Thyroid gland (tissue), 4 donors: ENCODE results near the gene SKI. TPM values are rescaled to one million over a fixed set of nuclear protein-coding genes. Genes with fewer than 3 reads are reported as not detected.

Experiments
- DNase-seq, 2 donors: peaks; one replicate each; pipeline ENCODE4 v3.0.0-alpha.2; 2019
- H3K27ac ChIP-seq, 3 donors: fragments of 200-600 bp; sonication (generic); 1 replicate in 2 of 3; 2 replicates in 1 of 3; pipeline ENCODE4 v1.5.1; 2016 to 2019; ENCODE audit warnings: mild to moderate bottlenecking in 1 of 3, moderate library complexity in 1 of 3
- H3K27me3 ChIP-seq: fragments of 200-600 bp; sonication (generic); one replicate; pipeline ENCODE4 v1.5.1; 2019
- H3K36me3 ChIP-seq, 2 donors: fragments of 200-600 bp; sonication (generic); one replicate each; pipeline ENCODE4 v1.5.1; 2016 to 2019
- H3K4me1 ChIP-seq, 2 donors: fragments of 200-600 bp; sonication (generic); one replicate each; pipeline ENCODE4 v1.5.1; 2017 to 2019
- H3K4me3 ChIP-seq, 3 donors: fragments of 200-600 bp; sonication (generic); replicated peaks in 1 of 3; 1 replicate in 2 of 3; 2 replicates in 1 of 3; pipeline ENCODE4 v1.5.1; 2016; ENCODE audit warnings: mild to moderate bottlenecking in 1 of 3
- H3K9me3 ChIP-seq: fragments of 200-600 bp; sonication (generic); one replicate; pipeline ENCODE4 v1.5.1; 2017
- CTCF ChIP-seq, 6 experiments: fragments of 200-600 bp in 3 of 6; fragments of 450-650 bp in 3 of 6; sonication (generic) in 3 of 6; IDR thresholded peaks; one replicate each; pipeline ENCODE4 v1.5.1; 2016 to 2019; ENCODE audit warnings: antibody characterized with exemption in 6 of 6, mild to moderate bottlenecking in 2 of 6, inconsistent platforms in 1 of 6, moderate library complexity in 1 of 6
- POLR2A ChIP-seq, 2 donors: fragments of 450-650 bp; IDR thresholded peaks; one replicate each; pipeline ENCODE4 v1.6.1; 2017; ENCODE audit warnings: antibody characterized with exemption in 2 of 2, mild to moderate bottlenecking in 2 of 2, moderate library complexity in 1 of 2
- WGBS, 2 donors: methylation state at CpG; one replicate each; pipeline ENCODE4 v1.1.5; 2017; 5-methylcytosine and 5-hydroxymethylcytosine counted together
- intact Hi-C: fragments of 100-400 bp; cut with DNase I; formaldehyde crosslinking; loops from one replicate; pipeline ENCODE4 v1.15.1; 2023
- total RNA-seq, 4 donors: library from RNA; depleted of rRNA; stranded (reverse); fragments of >200 nt; gene quantifications; one replicate each; pipeline ENCODE4 v1.2.3, GENCODE V29; 2016

The SKI gene
- total RNA-seq, 4 donors from 2014 or later = 31.4 to 59.6 (median 39.9) TPM

DNA sequence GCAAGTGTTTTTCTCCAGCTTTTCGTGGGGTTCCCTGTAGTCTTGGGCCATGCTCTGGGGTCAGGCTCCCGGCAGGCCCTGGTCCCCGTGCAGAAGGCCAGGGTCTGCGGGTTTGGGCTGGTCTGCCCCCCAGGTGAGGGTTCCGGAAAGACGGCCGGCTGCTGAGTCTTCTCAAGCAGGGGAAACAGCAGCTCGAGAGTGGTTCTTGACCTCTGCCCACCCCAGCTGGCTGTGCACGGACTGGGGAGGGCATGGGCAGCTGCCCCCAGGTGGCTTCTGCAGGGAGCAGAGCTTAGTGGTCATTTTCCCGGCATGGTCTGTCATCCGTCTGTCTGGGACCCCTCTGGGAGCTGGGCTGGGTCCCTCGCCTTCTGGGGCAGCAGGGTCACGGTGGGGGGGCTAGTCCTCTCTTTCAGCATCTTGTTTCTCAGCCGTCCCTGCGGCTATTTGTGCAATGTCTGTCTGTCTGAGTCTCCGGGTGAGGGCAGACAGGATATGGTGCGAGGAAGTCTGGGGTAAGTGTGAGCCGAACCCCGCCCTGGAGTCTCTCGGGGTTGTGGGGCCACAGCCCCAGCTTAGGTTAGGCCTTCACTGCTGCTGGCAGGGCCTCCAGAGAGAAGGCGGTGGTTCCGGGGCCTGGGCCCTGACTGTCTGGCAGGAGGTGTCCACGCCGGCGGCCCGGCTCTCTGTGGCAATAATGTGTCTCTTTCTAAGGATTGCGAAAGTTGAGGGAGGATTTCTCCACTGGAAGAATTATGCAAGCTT lies 6.1 kb downstream of the SKI start:
- Histone ChIP-seq H3K4me3 (peak overlapping the region in 1 of 3 donors; percentile 23), H3K9me3 (no peaks in the 10 kb centered on the region), H3K36me3 (no peaks in the 10 kb centered on the region), H3K27me3 (no peaks in the 10 kb centered on the region), H3K27ac (peak overlapping the region; percentile 75 to 84 (median 78)), H3K4me1 (peaks cover 96 to 98% of the 10 kb centered on the region in 2 donors)
- DNase-seq = peak; percentile 82 to 87
- intact Hi-C loops = loop anchor here (5.0 kb wide), 1 partner anchor 83 kb away; no protein-coding TSS in a partner anchor
- TF ChIP-seq CTCF (IDR thresholded peaks at IDR 0.05) = no peak
- TF ChIP-seq POLR2A (IDR thresholded peaks at IDR 0.05) = no peak
- WGBS, 2 donors = 11 to 16% methylated on average over 12 to 13 of the region's 27 CpGs

DNA sequence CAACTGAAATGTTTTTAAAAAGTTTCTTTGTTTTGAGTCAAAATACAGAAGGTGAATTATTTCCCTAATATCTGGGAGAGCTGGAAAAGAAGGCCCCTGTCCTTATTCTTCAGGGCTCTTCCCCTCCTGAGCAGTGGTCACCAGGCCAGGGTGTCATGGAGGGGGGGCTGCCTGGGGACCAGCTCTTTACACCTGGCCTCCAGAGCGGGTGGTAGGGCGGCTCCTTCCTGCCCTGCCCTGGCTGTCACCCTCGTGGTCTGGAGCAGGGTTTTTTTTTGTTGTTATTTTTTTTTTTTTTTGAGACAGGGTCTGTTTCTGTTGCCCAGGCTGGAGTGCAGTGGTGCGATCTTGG lies 6.6 kb downstream of the SKI start:
- peak overlapping the region in 1 of 3 donors; percentile 23 for H3K4me3 ChIP-seq
- WGBS, 2 donors = 40 to 49% methylated on average over 4 of the region's 4 CpGs
- no peaks in the 10 kb centered on the region for H3K36me3 ChIP-seq
- no peaks in the 10 kb centered on the region for H3K27me3 ChIP-seq
- peak overlapping the region; percentile 75 to 84 (median 78) for H3K27ac ChIP-seq
- intact Hi-C loops = loop anchor here (5.0 kb wide), 2 partner anchors 38 to 83 kb away; no protein-coding TSS in a partner anchor
- peak; percentile 50 to 51 for DNase-seq
- no peaks in the 10 kb centered on the region for H3K9me3 ChIP-seq
- H3K4me1 ChIP-seq = peaks cover 99 to 100% of the 10 kb centered on the region in 2 donors
- TF ChIP-seq CTCF (IDR thresholded peaks at IDR 0.05) (no peak), POLR2A (IDR thresholded peaks at IDR 0.05) (no peak)

DNA sequence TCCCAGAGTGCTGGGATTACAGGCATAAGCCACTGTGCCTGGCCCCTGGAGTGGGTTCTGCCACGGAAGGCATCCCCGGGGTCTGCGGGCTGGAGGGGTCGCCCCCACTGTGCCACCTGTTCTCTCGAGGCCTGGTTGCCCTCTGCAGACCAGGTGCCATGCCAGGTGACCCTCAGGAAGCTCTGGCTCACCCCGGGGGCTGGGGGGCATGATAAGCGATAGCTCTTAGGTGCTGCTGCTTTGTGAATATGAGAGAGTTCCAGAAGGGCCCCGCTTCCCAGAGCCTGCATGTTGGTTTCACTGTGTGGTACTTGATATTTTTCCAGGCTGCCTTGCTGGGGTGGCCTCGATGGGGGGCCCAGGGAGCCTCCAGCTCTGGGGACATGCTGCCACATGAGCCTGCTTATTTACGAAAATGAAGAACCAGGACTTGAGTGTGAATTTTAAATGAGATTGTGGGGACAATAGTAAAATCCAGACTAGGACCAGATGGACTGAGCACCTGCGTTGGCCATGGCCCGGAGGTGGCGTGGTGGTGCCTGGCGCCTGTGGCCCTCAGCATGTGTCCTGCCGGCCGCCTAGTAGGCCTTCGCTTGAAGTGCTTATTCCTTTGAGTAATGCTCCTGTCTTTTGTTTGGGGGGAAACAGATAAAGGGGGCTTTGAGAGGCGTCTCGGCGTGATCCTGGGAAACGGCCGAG lies 7.3 kb downstream of the SKI start:
- no peak overlapping the region for H3K4me3 ChIP-seq
- no peaks in the 10 kb centered on the region for H3K9me3 ChIP-seq
- WGBS, 2 donors = 90 to 91% methylated on average over 18 to 21 of the region's 22 CpGs

GRCh38 chr1:2236695-2237677 lies 8.9 kb downstream of the SKI start:
- Histone ChIP-seq H3K4me3 (no peak overlapping the region), H3K9me3 (no peaks in the 10 kb centered on the region), H3K4me1 (peaks cover 89 to 100% of the 10 kb centered on the region in 2 donors), H3K36me3 (no peaks in the 10 kb centered on the region), H3K27me3 (no peaks in the 10 kb centered on the region), H3K27ac (peak overlapping the region; percentile 34 to 84 (median 72))
- intact Hi-C loops = loop anchor here (5.0 kb wide), 1 partner anchor 35 kb away; no protein-coding TSS in a partner anchor
- DNase-seq = no peak
- TF ChIP-seq CTCF (IDR thresholded peaks at IDR 0.05) (no peak), POLR2A (IDR thresholded peaks at IDR 0.05) (no peak)
- WGBS, 2 donors = 77% methylated on average over 12 to 27 of the region's 28 CpGs

More for the DNA sequence above, 7.3 kb downstream of the SKI start:
- H3K27me3 ChIP-seq = no peaks in the 10 kb centered on the region
- peak overlapping the region; percentile 75 to 84 (median 78) for H3K27ac ChIP-seq
- no peak for DNase-seq
- H3K4me1 ChIP-seq = peaks cover 99 to 100% of the 10 kb centered on the region in 2 donors
- TF ChIP-seq POLR2A (IDR thresholded peaks at IDR 0.05) = no peak
- no peak for TF ChIP-seq CTCF (IDR thresholded peaks at IDR 0.05)
- intact Hi-C loops = loop anchor here (5.0 kb wide), 1 partner anchor 37 kb away; no protein-coding TSS in a partner anchor
- no peaks in the 10 kb centered on the region for H3K36me3 ChIP-seq
